Renal cortical epithelial cell (primary cell): ENCODE measurements around the gene CYP4F2. TPM values are rescaled to one million over a fixed set of nuclear protein-coding genes. Genes with fewer than 3 reads are reported as not detected.
"Not testable (repeated sequence)": the region's sequence is repeated elsewhere in the genome, so short reads cannot be mapped to it uniquely, and the experiment has no call there.

Source experiments
- DNase-seq: peaks from one replicate; pipeline ENCODE4 v3.0.0-alpha.2; 2011; ENCODE audit warnings: low read depth
- total RNA-seq: library from RNA; depleted of rRNA; stranded (reverse); fragments of >200 nt; gene quantifications from 2 replicates; pipeline ENCODE4 v1.2.3, GENCODE V29; 2014

The CYP4F2 gene
- 0.05 and 1.9 TPM in 2 replicates for total RNA-seq

GRCh38 chr19:15897738-15898276 is at the start of gene CYP4F2:
TSS of gene CYP4F2 (minus strand) at chr19:15898074. CDS start at chr19:15897611, 463 bp downstream.
- no peak for DNase-seq

GRCh38 chr19:15945301-15945700 is 47.4 kb upstream of the CYP4F2 start:
- no peak for DNase-seq

GRCh38 chr19:15944401-15944800 is 46.5 kb upstream of the CYP4F2 start:
- DNase-seq: no peak

- no peak for DNase-seq
Observed at GRCh38 chr19:15937771-15938170, 39.9 kb upstream of the CYP4F2 start.

GRCh38 chr19:15936950-15937349 is 39.1 kb upstream of the CYP4F2 start:
- no peak for DNase-seq

GRCh38 chr19:15936173-15936572 is 38.3 kb upstream of the CYP4F2 start:
- no peak for DNase-seq

- DNase-seq: no peak
Observed at GRCh38 chr19:15935167-15935702, 37.4 kb upstream of the CYP4F2 start.

GRCh38 chr19:15934332-15935078 is 36.6 kb upstream of the CYP4F2 start, which contains the start of gene CYP4F11:
TSS of gene CYP4F11 (minus strand) at chr19:15934529. CDS start at chr19:15934408, 121 bp downstream.
- peak; percentile 25 for DNase-seq

- not testable (repeated sequence) for DNase-seq
Observed at GRCh38 chr19:15933761-15934331, 36.0 kb upstream of the CYP4F2 start.

GRCh38 chr19:15928321-15928720 is 30.4 kb upstream of the CYP4F2 start:
- DNase-seq: no peak

GRCh38 chr19:15926484-15926883 is 28.6 kb upstream of the CYP4F2 start:
- DNase-seq: no peak

- no peak for DNase-seq
Observed at GRCh38 chr19:15923702-15924101, 25.8 kb upstream of the CYP4F2 start.

- DNase-seq: no peak
Observed at GRCh38 chr19:15922021-15922420, 24.1 kb upstream of the CYP4F2 start.

GRCh38 chr19:15919243-15919642 is 21.4 kb upstream of the CYP4F2 start:
- no peak for DNase-seq

- DNase-seq: no peak
Observed at GRCh38 chr19:15915109-15915508, 17.2 kb upstream of the CYP4F2 start.

GRCh38 chr19:15913830-15914229 is 16.0 kb upstream of the CYP4F2 start:
- DNase-seq: no peak

- no peak for DNase-seq
Observed at GRCh38 chr19:15913384-15913783, 15.5 kb upstream of the CYP4F2 start.

- DNase-seq: no peak
Observed at GRCh38 chr19:15911599-15912235, 13.8 kb upstream of the CYP4F2 start.

- DNase-seq: no peak
Observed at GRCh38 chr19:15905026-15905425, 7.2 kb upstream of the CYP4F2 start.

- DNase-seq: not testable (repeated sequence)
Observed at GRCh38 chr19:15902898-15903297, 5.0 kb upstream of the CYP4F2 start.

- no peak for DNase-seq
Observed at GRCh38 chr19:15902254-15902653, 4.4 kb upstream of the CYP4F2 start.

- DNase-seq: no peak
Observed at GRCh38 chr19:15900504-15900903, 2.6 kb upstream of the CYP4F2 start.
